ENCODE data around the gene TTLL11. TPM values are rescaled to one million over a fixed set of nuclear protein-coding genes. Genes with fewer than 3 reads are reported as not detected.

The TTLL11 gene
- total RNA-seq, 4 donors from 2014 or later, result 12.3 to 20.5 (median 15.3) TPM

GRCh38 chr9:122086873-122087272, 6.2 kb downstream of the TTLL11 start:
- Histone ChIP-seq H3K27ac (peak overlapping the region; percentile 82 to 84 (median 84)), H3K27me3 (no peaks in the 10 kb centered on the region), H3K4me3 (no peak overlapping the region), H3K9me3 (no peaks in the 10 kb centered on the region), H3K4me1 (peaks cover 81 to 85% of the 10 kb centered on the region in 2 donors), H3K36me3 (no peaks in the 10 kb centered on the region)
- in situ Hi-C loops (cut with MboI; ENCODE audit: low sequenced_read_pairs in 4 of 4), result no loop called here
- TF ChIP-seq, protein P1, sequence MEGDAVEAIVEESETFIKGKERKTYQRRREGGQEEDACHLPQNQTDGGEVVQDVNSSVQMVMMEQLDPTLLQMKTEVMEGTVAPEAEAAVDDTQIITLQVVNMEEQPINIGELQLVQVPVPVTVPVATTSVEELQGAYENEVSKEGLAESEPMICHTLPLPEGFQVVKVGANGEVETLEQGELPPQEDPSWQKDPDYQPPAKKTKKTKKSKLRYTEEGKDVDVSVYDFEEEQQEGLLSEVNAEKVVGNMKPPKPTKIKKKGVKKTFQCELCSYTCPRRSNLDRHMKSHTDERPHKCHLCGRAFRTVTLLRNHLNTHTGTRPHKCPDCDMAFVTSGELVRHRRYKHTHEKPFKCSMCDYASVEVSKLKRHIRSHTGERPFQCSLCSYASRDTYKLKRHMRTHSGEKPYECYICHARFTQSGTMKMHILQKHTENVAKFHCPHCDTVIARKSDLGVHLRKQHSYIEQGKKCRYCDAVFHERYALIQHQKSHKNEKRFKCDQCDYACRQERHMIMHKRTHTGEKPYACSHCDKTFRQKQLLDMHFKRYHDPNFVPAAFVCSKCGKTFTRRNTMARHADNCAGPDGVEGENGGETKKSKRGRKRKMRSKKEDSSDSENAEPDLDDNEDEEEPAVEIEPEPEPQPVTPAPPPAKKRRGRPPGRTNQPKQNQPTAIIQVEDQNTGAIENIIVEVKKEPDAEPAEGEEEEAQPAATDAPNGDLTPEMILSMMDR (IDR thresholded peaks at IDR 0.05 in 4 of 5, conservative IDR thresholded peaks at IDR 0.05 in 1 of 5), result no peak
- TF ChIP-seq POLR2A (IDR thresholded peaks at IDR 0.05), result no peak
- intact Hi-C loops (cut with DNase I; ENCODE audit: low total_unique reads), result no loop called here
- DNase-seq (no peak), ATAC-seq (no peak)

- intact Hi-C loops (cut with DNase I; ENCODE audit: low total_unique reads), result no loop called here
- Histone ChIP-seq H3K4me1 (peaks cover 69 to 71% of the 10 kb centered on the region in 2 donors), H3K4me3 (no peak overlapping the region), H3K9me3 (no peaks in the 10 kb centered on the region), H3K36me3 (no peaks in the 10 kb centered on the region), H3K27ac (peak overlapping the region; percentile 70 to 84 (median 78)), H3K27me3 (no peaks in the 10 kb centered on the region)
- in situ Hi-C loops (cut with MboI; ENCODE audit: low sequenced_read_pairs in 4 of 4), result no loop called here
- no peak for TF ChIP-seq POLR2A (IDR thresholded peaks at IDR 0.05)
- TF ChIP-seq, protein P1 (IDR thresholded peaks at IDR 0.05 in 4 of 5, conservative IDR thresholded peaks at IDR 0.05 in 1 of 5), result no peak
- no peak for DNase-seq
- ATAC-seq, result no peak
Observed at GRCh38 chr9:122085260-122085659, 7.8 kb downstream of the TTLL11 start.

DNA sequence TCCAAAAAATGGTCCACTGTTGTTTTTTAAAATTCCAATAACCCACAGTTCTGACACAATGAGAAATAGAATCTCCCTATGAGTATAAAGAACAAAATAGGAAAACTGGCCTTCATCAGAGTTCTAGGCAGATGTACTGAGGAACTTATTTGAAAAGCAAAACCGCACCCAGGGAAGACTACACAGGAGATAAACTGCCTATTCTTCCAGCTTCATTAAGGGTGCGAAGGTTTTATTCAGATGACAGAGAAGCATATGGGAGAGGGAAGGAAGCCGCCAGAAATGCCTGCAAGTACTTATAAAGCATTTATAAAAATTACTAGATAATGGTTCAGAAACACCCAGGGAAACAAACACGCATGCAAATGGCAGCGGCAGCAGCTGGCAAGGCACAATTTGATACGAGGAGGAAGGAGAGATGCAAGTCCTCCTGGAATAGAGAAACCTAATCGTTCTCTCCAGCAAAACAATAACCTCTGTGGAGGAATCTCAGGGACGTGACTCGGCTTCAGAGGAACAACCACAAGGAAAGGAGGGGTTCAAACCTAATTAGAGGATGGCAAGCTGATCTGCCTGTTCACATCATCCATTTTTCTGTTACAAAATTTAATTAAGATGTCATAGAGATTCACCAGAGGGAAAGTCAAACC, 9.0 kb downstream of the TTLL11 start:
- in situ Hi-C loops (cut with MboI; ENCODE audit: low sequenced_read_pairs in 4 of 4), result no loop called here
- Histone ChIP-seq H3K27me3 (no peaks in the 10 kb centered on the region), H3K36me3 (no peaks in the 10 kb centered on the region), H3K9me3 (no peaks in the 10 kb centered on the region), H3K27ac (peak overlapping the region; percentile 70 to 84 (median 78)), H3K4me1 (peaks cover 58 to 60% of the 10 kb centered on the region in 2 donors), H3K4me3 (peak overlapping the region in 3 of 4 donors; percentile 18 to 27 (median 22))
- no peak for TF ChIP-seq POLR2A (IDR thresholded peaks at IDR 0.05)
- TF ChIP-seq, protein P1 (IDR thresholded peaks at IDR 0.05 in 4 of 5, conservative IDR thresholded peaks at IDR 0.05 in 1 of 5), result no peak
- intact Hi-C loops (cut with DNase I; ENCODE audit: low total_unique reads), result no loop called here
- peak; percentile 21 to 39 for ATAC-seq
- DNase-seq, result no peak

DNA sequence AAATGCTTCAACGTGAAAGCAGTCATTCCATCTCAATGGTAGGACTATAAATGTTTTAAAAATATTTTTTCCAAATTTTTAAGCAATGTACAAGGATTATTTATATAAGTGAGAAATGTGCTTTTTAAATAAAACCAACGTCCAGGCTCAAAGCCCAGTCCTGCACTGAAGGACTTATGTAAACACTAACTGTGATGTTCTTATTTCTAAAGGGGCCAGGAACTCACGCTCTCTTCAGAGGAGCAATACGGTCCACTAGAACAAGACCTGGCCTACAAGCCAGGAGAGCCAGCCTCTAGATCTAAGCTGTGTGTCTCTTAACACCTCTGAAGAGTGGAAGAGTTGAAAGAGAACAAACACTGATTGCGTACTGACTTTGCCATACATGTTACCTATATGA, 12.1 kb downstream of the TTLL11 start:
- TF ChIP-seq POLR2A (IDR thresholded peaks at IDR 0.05), result no peak
- TF ChIP-seq, protein P1 (IDR thresholded peaks at IDR 0.05 in 4 of 5, conservative IDR thresholded peaks at IDR 0.05 in 1 of 5), result no peak
- H3K4me3 ChIP-seq, result no peak overlapping the region
- no peaks in the 10 kb centered on the region for H3K9me3 ChIP-seq
- ATAC-seq (no peak), DNase-seq (no peak)
- H3K4me1 ChIP-seq, result peaks cover 34 to 36% of the 10 kb centered on the region in 2 donors
- H3K27me3 ChIP-seq, result no peaks in the 10 kb centered on the region
- H3K36me3 ChIP-seq, result no peaks in the 10 kb centered on the region
- in situ Hi-C loops (cut with MboI; ENCODE audit: low sequenced_read_pairs in 4 of 4) (no loop called here), intact Hi-C loops (cut with DNase I; ENCODE audit: low total_unique reads) (no loop called here)
- H3K27ac ChIP-seq, result peak overlapping the region in 2 of 4 donors; percentile 6 to 12
